Measurements from ENCODE around the gene DNAH14.

DNA sequence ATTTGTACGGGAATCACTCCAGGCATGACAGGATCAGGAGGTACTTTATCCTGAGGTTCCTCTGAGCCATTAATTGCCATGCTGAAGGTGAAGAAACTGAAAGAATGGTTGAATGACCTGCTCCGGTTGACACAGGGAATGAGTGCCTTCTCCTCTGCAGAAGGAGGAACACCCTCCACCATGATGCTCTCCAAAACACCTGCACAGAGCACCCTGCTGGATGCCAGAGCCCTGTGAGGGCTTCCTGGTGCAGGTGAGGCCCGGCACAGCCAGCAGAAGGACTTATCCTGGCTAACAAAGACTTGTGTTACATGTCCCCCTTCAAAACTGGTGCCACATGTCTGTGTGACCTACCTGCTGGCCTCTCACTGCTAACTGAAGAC lies 512.6 kb downstream of the DNAH14 start:
- TF ChIP-seq ZNF253 (CRISPR knock-in tag; conservative IDR thresholded peaks at IDR 0.05), result no peak
- no peak for TF ChIP-seq SIN3A (IDR thresholded peaks at IDR 0.05; ENCODE audit: borderline replicate concordance in 2 of 2, control insufficient read depth in 1 of 2, low read depth in 2 of 2, low read length in 2 of 2)
- TF ChIP-seq TCF7L2 (IDR thresholded peaks at IDR 0.05; ENCODE audit: low read depth, low read length), result no peak
- no peak for TF ChIP-seq CTCF (IDR thresholded peaks at IDR 0.05 in 2 of 3, conservative IDR thresholded peaks at IDR 0.05 in 1 of 3; ENCODE audit: insufficient read depth in 2 of 3, low read depth in 1 of 3, low read length in 3 of 3)
- no peak for TF ChIP-seq ZNF274 (IDR thresholded peaks at IDR 0.05; ENCODE audit: borderline replicate concordance, low read depth, low read length)
- TF ChIP-seq MEIS2 (IDR thresholded peaks at IDR 0.05; ENCODE audit: partially characterized antibody), result no peak
- no peak for TF ChIP-seq POLR2A (conservative IDR thresholded peaks at IDR 0.05)
- TF ChIP-seq E2F4 (CRISPR knock-in tag; IDR thresholded peaks at IDR 0.05; ENCODE audit: low read depth), result no peak
- TF ChIP-seq DLX4 (CRISPR knock-in tag; IDR thresholded peaks at IDR 0.05), result no peak
- TF ChIP-seq THRA (IDR thresholded peaks at IDR 0.05), result no peak
- TF ChIP-seq POLR2AphosphoS5 (IDR thresholded peaks at IDR 0.05; ENCODE audit: control insufficient read depth, insufficient read depth, low read depth, low read length), result no peak
- TF ChIP-seq NRF1 (conservative IDR thresholded peaks at IDR 0.05 in 1 of 2, IDR thresholded peaks at IDR 0.05 in 1 of 2), result no peak
- no peak for TF ChIP-seq ZZZ3 (IDR thresholded peaks at IDR 0.05)
- no peak for TF ChIP-seq ZNF318 (IDR thresholded peaks at IDR 0.05; ENCODE audit: borderline replicate concordance in 1 of 2, low read depth in 1 of 2)

Measured in K562 (cell line).